ENCODE measurements around the gene PDE4A. TPM values are rescaled to one million over a fixed set of nuclear protein-coding genes. Genes with fewer than 3 reads are reported as not detected.

Gene PDE4A
- total and polyA plus RNA-seq, 2 experiments from 2014 or later = 2.8 to 4.3 TPM

DNA sequence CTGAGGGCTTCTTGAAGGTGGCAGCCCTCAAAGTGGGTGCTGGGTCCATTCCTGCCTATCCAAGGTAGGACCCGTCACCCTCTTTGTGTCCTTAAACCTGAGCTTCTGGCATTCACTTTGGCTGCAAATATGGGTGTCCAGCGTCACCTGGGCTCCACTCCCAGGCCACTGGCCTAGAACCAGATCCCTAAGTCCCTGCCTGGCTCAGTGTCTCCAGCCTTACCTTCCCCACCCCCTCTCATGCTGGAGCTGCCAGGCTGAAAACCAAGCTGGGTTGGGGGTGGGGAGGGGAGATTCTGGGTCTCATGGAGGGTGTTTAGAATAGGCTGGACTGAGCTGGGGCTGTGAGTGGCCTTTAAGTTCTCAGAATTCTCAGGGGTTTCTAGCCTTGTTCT is 12.4 kb downstream of the PDE4A start:
- H3K4me3 ChIP-seq = no peak overlapping the region
- no peaks in the 10 kb centered on the region for H3K9me2 ChIP-seq (replicated peaks; ENCODE audit: insufficient read depth)
- H3K4me2 ChIP-seq = peak overlapping the region; percentile 90
- peaks cover 7% of the 10 kb centered on the region for H3K4me1 ChIP-seq (ENCODE audit: insufficient read depth)
- no peaks in the 10 kb centered on the region for H4K20me1 ChIP-seq (ENCODE audit: insufficient read depth, poor library complexity, severe bottlenecking)
- H3K9me3 ChIP-seq (ENCODE audit: low read depth) = no peaks in the 10 kb centered on the region
- no peaks in the 10 kb centered on the region for H3K79me2 ChIP-seq
- TF ChIP-seq, protein P1, sequence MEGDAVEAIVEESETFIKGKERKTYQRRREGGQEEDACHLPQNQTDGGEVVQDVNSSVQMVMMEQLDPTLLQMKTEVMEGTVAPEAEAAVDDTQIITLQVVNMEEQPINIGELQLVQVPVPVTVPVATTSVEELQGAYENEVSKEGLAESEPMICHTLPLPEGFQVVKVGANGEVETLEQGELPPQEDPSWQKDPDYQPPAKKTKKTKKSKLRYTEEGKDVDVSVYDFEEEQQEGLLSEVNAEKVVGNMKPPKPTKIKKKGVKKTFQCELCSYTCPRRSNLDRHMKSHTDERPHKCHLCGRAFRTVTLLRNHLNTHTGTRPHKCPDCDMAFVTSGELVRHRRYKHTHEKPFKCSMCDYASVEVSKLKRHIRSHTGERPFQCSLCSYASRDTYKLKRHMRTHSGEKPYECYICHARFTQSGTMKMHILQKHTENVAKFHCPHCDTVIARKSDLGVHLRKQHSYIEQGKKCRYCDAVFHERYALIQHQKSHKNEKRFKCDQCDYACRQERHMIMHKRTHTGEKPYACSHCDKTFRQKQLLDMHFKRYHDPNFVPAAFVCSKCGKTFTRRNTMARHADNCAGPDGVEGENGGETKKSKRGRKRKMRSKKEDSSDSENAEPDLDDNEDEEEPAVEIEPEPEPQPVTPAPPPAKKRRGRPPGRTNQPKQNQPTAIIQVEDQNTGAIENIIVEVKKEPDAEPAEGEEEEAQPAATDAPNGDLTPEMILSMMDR (IDR thresholded peaks at IDR 0.05; ENCODE audit: poor library complexity) = no peak
- no peak for TF ChIP-seq EZH2 (IDR thresholded peaks at IDR 0.05; ENCODE audit: borderline replicate concordance)
- no peak for TF ChIP-seq EZH2phosphoT487 (IDR thresholded peaks at IDR 0.05; ENCODE audit: low read depth, severe bottlenecking, unreplicated experiment)
- H3K27ac ChIP-seq = no peak overlapping the region
- no peak for DNase-seq (ENCODE audit: low spot score)
- 83% methylated on average over 2 of the region's 2 CpGs for WGBS (ENCODE audit: low lambda C conversion rate, missing lambda C conversion rate)
- no peaks in the 10 kb centered on the region for H3K36me3 ChIP-seq (replicated peaks; ENCODE audit: insufficient read depth, low read depth)
- H3K27me3 ChIP-seq = peaks cover 36% of the 10 kb centered on the region
- no peak overlapping the region for H2AFZ ChIP-seq

DNA sequence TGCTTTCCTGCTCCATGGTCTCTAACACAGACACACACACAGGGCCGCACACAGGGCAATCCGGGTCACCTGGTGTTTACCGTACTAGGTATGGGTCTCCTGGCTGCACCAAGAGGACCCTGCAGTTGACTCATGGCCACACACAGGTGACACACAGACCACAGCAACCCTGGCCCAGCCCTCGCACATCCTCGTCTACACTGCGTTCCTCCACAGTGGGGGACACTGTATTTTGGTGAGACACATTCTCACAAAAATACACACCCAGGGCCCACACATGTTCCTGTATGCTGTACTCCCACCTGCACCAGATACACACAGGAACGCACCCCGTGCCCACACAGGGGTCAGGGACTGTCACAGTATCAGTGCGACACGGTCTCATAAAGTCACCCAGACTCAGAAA is 12.8 kb downstream of the PDE4A start:
- DNase-seq (ENCODE audit: low spot score) = no peak
- no peak overlapping the region for H3K4me2 ChIP-seq
- WGBS (ENCODE audit: low lambda C conversion rate, missing lambda C conversion rate) = 90% methylated on average over 10 of the region's 10 CpGs

DNA sequence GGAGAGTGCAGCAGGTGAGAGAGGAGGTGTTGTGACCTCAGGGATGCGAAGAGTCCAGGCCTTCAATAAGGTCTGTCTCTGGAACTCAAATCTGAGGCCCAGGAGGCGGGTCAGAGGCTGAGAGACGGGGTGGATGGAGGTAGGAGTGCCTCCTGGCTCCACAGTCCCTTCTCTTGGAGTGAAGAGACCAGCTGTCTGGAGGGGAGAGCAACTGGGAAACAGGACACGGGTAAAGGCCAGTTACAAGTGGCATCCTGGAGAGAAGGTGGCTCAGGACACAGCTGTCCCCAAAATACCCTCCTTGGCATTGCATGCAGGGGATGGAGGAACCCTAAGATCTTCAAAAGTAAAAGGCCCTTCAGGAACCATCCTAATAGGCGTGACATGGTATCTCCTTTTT is 19.2 kb downstream of the PDE4A start:
- no peak overlapping the region for H2AFZ ChIP-seq
- H3K27ac ChIP-seq = no peak overlapping the region
- H3K36me3 ChIP-seq (replicated peaks; ENCODE audit: insufficient read depth, low read depth) = no peaks in the 10 kb centered on the region
- H3K4me3 ChIP-seq = no peak overlapping the region
- no peak for DNase-seq (ENCODE audit: low spot score)
- H3K4me1 ChIP-seq (ENCODE audit: insufficient read depth) = no peaks in the 10 kb centered on the region
- TF ChIP-seq, protein P1 (IDR thresholded peaks at IDR 0.05; ENCODE audit: poor library complexity) = no peak
- TF ChIP-seq EZH2 (IDR thresholded peaks at IDR 0.05; ENCODE audit: borderline replicate concordance) = no peak
- no peak for TF ChIP-seq EZH2phosphoT487 (IDR thresholded peaks at IDR 0.05; ENCODE audit: low read depth, severe bottlenecking, unreplicated experiment)
- H4K20me1 ChIP-seq (ENCODE audit: insufficient read depth, poor library complexity, severe bottlenecking) = no peaks in the 10 kb centered on the region
- H3K9me2 ChIP-seq (replicated peaks; ENCODE audit: insufficient read depth) = no peaks in the 10 kb centered on the region
- H3K27me3 ChIP-seq = no peaks in the 10 kb centered on the region
- H3K4me2 ChIP-seq = no peak overlapping the region
- H3K9me3 ChIP-seq (ENCODE audit: low read depth) = no peaks in the 10 kb centered on the region
- WGBS (ENCODE audit: low lambda C conversion rate, missing lambda C conversion rate) = 93% methylated on average over 5 of the region's 5 CpGs
- no peaks in the 10 kb centered on the region for H3K79me2 ChIP-seq

More for the DNA sequence above, 12.8 kb downstream of the PDE4A start:
- Histone ChIP-seq H4K20me1 (ENCODE audit: insufficient read depth, poor library complexity, severe bottlenecking) (no peaks in the 10 kb centered on the region), H3K9me2 (replicated peaks; ENCODE audit: insufficient read depth) (no peaks in the 10 kb centered on the region), H3K27me3 (peaks cover 36% of the 10 kb centered on the region), H3K4me3 (no peak overlapping the region), H3K9me3 (ENCODE audit: low read depth) (no peaks in the 10 kb centered on the region), H3K79me2 (no peaks in the 10 kb centered on the region), H3K36me3 (replicated peaks; ENCODE audit: insufficient read depth, low read depth) (no peaks in the 10 kb centered on the region), H3K27ac (no peak overlapping the region), H3K4me1 (ENCODE audit: insufficient read depth) (peaks cover 7% of the 10 kb centered on the region), H2AFZ (no peak overlapping the region)
- TF ChIP-seq, protein P1 (IDR thresholded peaks at IDR 0.05; ENCODE audit: poor library complexity) = no peak
- TF ChIP-seq EZH2phosphoT487 (IDR thresholded peaks at IDR 0.05; ENCODE audit: low read depth, severe bottlenecking, unreplicated experiment) = no peak
- no peak for TF ChIP-seq EZH2 (IDR thresholded peaks at IDR 0.05; ENCODE audit: borderline replicate concordance)

DNA sequence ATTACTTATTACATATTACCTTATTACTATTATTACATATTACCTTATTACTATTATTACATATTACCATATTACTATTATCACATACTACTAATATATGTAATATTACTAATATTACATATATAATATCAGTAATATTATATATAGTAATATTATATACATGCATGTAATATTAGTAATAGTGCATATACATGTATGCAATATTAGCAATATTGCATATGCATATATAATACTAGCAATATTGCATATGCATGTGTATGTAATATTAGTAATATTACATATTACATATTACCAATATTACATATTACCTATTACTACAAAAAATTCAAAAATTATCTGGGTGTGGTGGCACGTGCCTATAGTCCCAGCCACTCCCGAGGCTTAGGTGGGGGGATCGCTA is 22.4 kb downstream of the PDE4A start:
- no peak overlapping the region for H3K4me2 ChIP-seq
- no peaks in the 10 kb centered on the region for H3K4me1 ChIP-seq (ENCODE audit: insufficient read depth)
- no peaks in the 10 kb centered on the region for H3K79me2 ChIP-seq
- H2AFZ ChIP-seq = no peak overlapping the region
- H3K36me3 ChIP-seq (replicated peaks; ENCODE audit: insufficient read depth, low read depth) = no peaks in the 10 kb centered on the region
- no peak overlapping the region for H3K4me3 ChIP-seq
- H3K27me3 ChIP-seq = no peaks in the 10 kb centered on the region
- no peaks in the 10 kb centered on the region for H4K20me1 ChIP-seq (ENCODE audit: insufficient read depth, poor library complexity, severe bottlenecking)
- no peaks in the 10 kb centered on the region for H3K9me2 ChIP-seq (replicated peaks; ENCODE audit: insufficient read depth)
- H3K9me3 ChIP-seq (ENCODE audit: low read depth) = no peaks in the 10 kb centered on the region
- no peak for DNase-seq (ENCODE audit: low spot score)
- 91% methylated on average over 3 of the region's 3 CpGs for WGBS (ENCODE audit: low lambda C conversion rate, missing lambda C conversion rate)
- no peak for TF ChIP-seq EZH2phosphoT487 (IDR thresholded peaks at IDR 0.05; ENCODE audit: low read depth, severe bottlenecking, unreplicated experiment)
- no peak for TF ChIP-seq EZH2 (IDR thresholded peaks at IDR 0.05; ENCODE audit: borderline replicate concordance)
- H3K27ac ChIP-seq = no peak overlapping the region
